ENCODE results near the gene GDPD5.
"Not testable (repeated sequence)": the region's sequence is repeated elsewhere in the genome, so short reads cannot be mapped to it uniquely, and the experiment has no call there.

The GDPD5 gene

GRCh38 chr11:75422248-75423231 lies 103.2 kb downstream of the GDPD5 start:
- no peak overlapping the region for H3K4me3 ChIP-seq (ENCODE audit: low read length)
- H3K27me3 ChIP-seq (ENCODE audit: insufficient read depth, low read length) = peaks cover 10% of the 10 kb centered on the region
- no peak overlapping the region for H3K9ac ChIP-seq (ENCODE audit: low read depth, low read length)
- no peaks in the 10 kb centered on the region for H3K9me3 ChIP-seq (ENCODE audit: insufficient read depth, low read depth, low read length)
- H3K36me3 ChIP-seq (ENCODE audit: insufficient read depth, low read depth, low read length) = peaks cover 10% of the 10 kb centered on the region
- no peaks in the 10 kb centered on the region for H3K4me1 ChIP-seq (ENCODE audit: insufficient read depth, low read length)
- no peak overlapping the region for H3K27ac ChIP-seq (ENCODE audit: low read length)

GRCh38 chr11:75421902-75422247 lies 103.9 kb downstream of the GDPD5 start:
- Histone ChIP-seq H3K4me3 (ENCODE audit: low read length) (no peak overlapping the region), H3K27ac (ENCODE audit: low read length) (no peak overlapping the region), H3K9ac (ENCODE audit: low read depth, low read length) (no peak overlapping the region), H3K9me3 (ENCODE audit: insufficient read depth, low read depth, low read length) (no peaks in the 10 kb centered on the region), H3K36me3 (ENCODE audit: insufficient read depth, low read depth, low read length) (peaks cover 10% of the 10 kb centered on the region), H3K4me1 (ENCODE audit: insufficient read depth, low read length) (no peaks in the 10 kb centered on the region), H3K27me3 (ENCODE audit: insufficient read depth, low read length) (peaks cover 4% of the 10 kb centered on the region; the same call in 1 of the 2 replicates)

GRCh38 chr11:75421035-75421602 lies 104.6 kb downstream of the GDPD5 start:
- Histone ChIP-seq H3K36me3 (ENCODE audit: insufficient read depth, low read depth, low read length) (peaks cover 12% of the 10 kb centered on the region), H3K9me3 (ENCODE audit: insufficient read depth, low read depth, low read length) (no peaks in the 10 kb centered on the region), H3K9ac (ENCODE audit: low read depth, low read length) (no peak overlapping the region)

GRCh38 chr11:75420224-75421034 lies 105.3 kb downstream of the GDPD5 start:
- Histone ChIP-seq H3K4me1 (ENCODE audit: insufficient read depth, low read length) (no peaks in the 10 kb centered on the region), H3K27ac (ENCODE audit: low read length) (no peak overlapping the region), H3K9me3 (ENCODE audit: insufficient read depth, low read depth, low read length) (no peaks in the 10 kb centered on the region), H3K4me3 (ENCODE audit: low read length) (no peak overlapping the region), H3K27me3 (ENCODE audit: insufficient read depth, low read length) (no peaks in the 10 kb centered on the region), H3K9ac (ENCODE audit: low read depth, low read length) (no peak overlapping the region), H3K36me3 (ENCODE audit: insufficient read depth, low read depth, low read length) (peaks cover 16% of the 10 kb centered on the region)

More at GRCh38 chr11:75421035-75421602, 104.6 kb downstream of the GDPD5 start:
- no peaks in the 10 kb centered on the region for H3K4me1 ChIP-seq (ENCODE audit: insufficient read depth, low read length)
- no peak overlapping the region for H3K27ac ChIP-seq (ENCODE audit: low read length)
- no peaks in the 10 kb centered on the region for H3K27me3 ChIP-seq (ENCODE audit: insufficient read depth, low read length)
- no peak overlapping the region for H3K4me3 ChIP-seq (ENCODE audit: low read length)

- no peaks in the 10 kb centered on the region; the same call in 1 of the 2 replicates for H3K4me1 ChIP-seq (ENCODE audit: insufficient read depth, low read length)
- H3K36me3 ChIP-seq (ENCODE audit: insufficient read depth, low read depth, low read length) = peaks cover 33% of the 10 kb centered on the region
- H3K4me3 ChIP-seq (ENCODE audit: low read length) = no peak overlapping the region
- no peak overlapping the region for H3K9ac ChIP-seq (ENCODE audit: low read depth, low read length)
- H3K27me3 ChIP-seq (ENCODE audit: insufficient read depth, low read length) = no peaks in the 10 kb centered on the region
- H3K9me3 ChIP-seq (ENCODE audit: insufficient read depth, low read depth, low read length) = no peaks in the 10 kb centered on the region
- H3K27ac ChIP-seq (ENCODE audit: low read length) = no peak overlapping the region
Measured at GRCh38 chr11:75413864-75414263, 111.9 kb downstream of the GDPD5 start.

- not testable (repeated sequence) for H3K9me3 ChIP-seq (ENCODE audit: insufficient read depth, low read depth, low read length); H3K4me3 ChIP-seq (ENCODE audit: low read length); H3K27ac ChIP-seq (ENCODE audit: low read length); H3K4me1 ChIP-seq (ENCODE audit: insufficient read depth, low read length); H3K27me3 ChIP-seq (ENCODE audit: insufficient read depth, low read length); H3K9ac ChIP-seq (ENCODE audit: low read depth, low read length)
- H3K36me3 ChIP-seq (ENCODE audit: insufficient read depth, low read depth, low read length) = peaks cover 40% of the 10 kb centered on the region
Measured at GRCh38 chr11:75413146-75413545, 112.6 kb downstream of the GDPD5 start.

GRCh38 chr11:75409971-75410370 lies 115.8 kb downstream of the GDPD5 start:
- peaks cover 60% of the 10 kb centered on the region for H3K36me3 ChIP-seq (ENCODE audit: insufficient read depth, low read depth, low read length)
- H3K9ac ChIP-seq (ENCODE audit: low read depth, low read length) = not testable (repeated sequence)

GRCh38 chr11:75408957-75409219 lies 116.9 kb downstream of the GDPD5 start:
- peaks cover 64% of the 10 kb centered on the region for H3K36me3 ChIP-seq (ENCODE audit: insufficient read depth, low read depth, low read length)
- no peak overlapping the region for H3K4me3 ChIP-seq (ENCODE audit: low read length)
- no peaks in the 10 kb centered on the region for H3K27me3 ChIP-seq (ENCODE audit: insufficient read depth, low read length)
- no peaks in the 10 kb centered on the region for H3K4me1 ChIP-seq (ENCODE audit: insufficient read depth, low read length)
- H3K27ac ChIP-seq (ENCODE audit: low read length) = no peak overlapping the region
- H3K9me3 ChIP-seq (ENCODE audit: insufficient read depth, low read depth, low read length) = no peaks in the 10 kb centered on the region
- no peak overlapping the region for H3K9ac ChIP-seq (ENCODE audit: low read depth, low read length)

More at GRCh38 chr11:75409971-75410370, 115.8 kb downstream of the GDPD5 start:
- not testable (repeated sequence) for H3K27me3 ChIP-seq (ENCODE audit: insufficient read depth, low read length); H3K4me3 ChIP-seq (ENCODE audit: low read length); H3K4me1 ChIP-seq (ENCODE audit: insufficient read depth, low read length); H3K9me3 ChIP-seq (ENCODE audit: insufficient read depth, low read depth, low read length); H3K27ac ChIP-seq (ENCODE audit: low read length)

GRCh38 chr11:75406338-75406777 lies 119.4 kb downstream of the GDPD5 start:
- Histone ChIP-seq H3K4me3 (ENCODE audit: low read length) (no peak overlapping the region), H3K9ac (ENCODE audit: low read depth, low read length) (no peak overlapping the region), H3K27ac (ENCODE audit: low read length) (no peak overlapping the region), H3K36me3 (ENCODE audit: insufficient read depth, low read depth, low read length) (peaks cover 73% of the 10 kb centered on the region), H3K4me1 (ENCODE audit: insufficient read depth, low read length) (peaks cover 13% of the 10 kb centered on the region), H3K9me3 (ENCODE audit: insufficient read depth, low read depth, low read length) (no peaks in the 10 kb centered on the region), H3K27me3 (ENCODE audit: insufficient read depth, low read length) (no peaks in the 10 kb centered on the region)

- Histone ChIP-seq H3K9me3 (ENCODE audit: insufficient read depth, low read depth, low read length) (no peaks in the 10 kb centered on the region), H3K4me3 (ENCODE audit: low read length) (no peak overlapping the region), H3K9ac (ENCODE audit: low read depth, low read length) (no peak overlapping the region), H3K27ac (ENCODE audit: low read length) (no peak overlapping the region), H3K36me3 (ENCODE audit: insufficient read depth, low read depth, low read length) (peaks cover 90% of the 10 kb centered on the region), H3K27me3 (ENCODE audit: insufficient read depth, low read length) (no peaks in the 10 kb centered on the region), H3K4me1 (ENCODE audit: insufficient read depth, low read length) (peaks cover 13% of the 10 kb centered on the region)
Measured at GRCh38 chr11:75403983-75404658, 121.6 kb downstream of the GDPD5 start.

- peak overlapping the region; percentile 89 for H3K4me3 ChIP-seq (ENCODE audit: low read length)
- no peaks in the 10 kb centered on the region for H3K9me3 ChIP-seq (ENCODE audit: insufficient read depth, low read depth, low read length)
- H3K9ac ChIP-seq (ENCODE audit: low read depth, low read length) = peak overlapping the region; percentile 99; the same call in 1 of the 2 replicates
- no peak overlapping the region for H3K27ac ChIP-seq (ENCODE audit: low read length)
- H3K36me3 ChIP-seq (ENCODE audit: insufficient read depth, low read depth, low read length) = peaks cover 81% of the 10 kb centered on the region
- no peaks in the 10 kb centered on the region for H3K27me3 ChIP-seq (ENCODE audit: insufficient read depth, low read length)
- H3K4me1 ChIP-seq (ENCODE audit: insufficient read depth, low read length) = peaks cover 13% of the 10 kb centered on the region
Measured at GRCh38 chr11:75403037-75403436, 122.7 kb downstream of the GDPD5 start.

Data from iPS-20b (cell line).